ENCODE data around the gene STAB1.

DNA sequence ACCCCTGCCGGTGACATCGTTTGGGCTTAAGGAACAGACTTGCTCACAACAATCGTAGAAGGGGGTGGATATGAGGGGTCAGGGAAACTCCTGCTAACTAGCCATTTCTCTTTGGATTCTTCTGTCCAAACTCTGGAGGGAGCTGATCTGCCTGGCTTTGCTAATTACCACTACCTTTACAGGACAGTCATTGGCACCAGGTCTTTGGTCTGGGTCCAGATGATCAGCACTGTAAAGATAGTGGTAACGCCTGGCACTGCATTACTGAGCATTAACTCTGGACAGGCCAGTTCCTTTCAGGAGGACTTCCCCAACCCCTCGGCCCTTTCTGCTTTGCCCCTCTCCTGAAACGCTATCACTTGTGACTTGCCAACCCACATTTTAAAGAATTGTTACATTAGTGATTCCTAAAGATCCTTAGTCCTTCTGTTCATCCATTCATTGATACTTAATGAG is 42.1 kb downstream of the STAB1 start:
- TF ChIP-seq SIRT6 (IDR thresholded peaks at IDR 0.05; ENCODE audit: low read length) (no peak), MAFK (IDR thresholded peaks at IDR 0.05; ENCODE audit: low read depth, low read length) (no peak), EGR1 (IDR thresholded peaks at IDR 0.05; ENCODE audit: borderline replicate concordance, low read depth, low read length) (no peak), POLR2AphosphoS5 (IDR thresholded peaks at IDR 0.05; ENCODE audit: low read depth, low read length) (no peak), BCL11A (IDR thresholded peaks at IDR 0.05; ENCODE audit: low read depth in 2 of 2, low read length in 2 of 2) (no peak), RFX5 (IDR thresholded peaks at IDR 0.05; ENCODE audit: borderline replicate concordance, low read depth, low read length) (no peak), HDAC2 (IDR thresholded peaks at IDR 0.05; ENCODE audit: borderline replicate concordance in 1 of 2, low read depth in 2 of 2, low read length in 2 of 2) (no peak), POLR2A (IDR thresholded peaks at IDR 0.05; ENCODE audit: control extremely low read depth in 1 of 2, low read depth in 2 of 2, low read length in 2 of 2) (no peak), TCF12 (IDR thresholded peaks at IDR 0.05; ENCODE audit: low read depth, low read length) (no peak), TAF7 (optimal IDR thresholded peaks at IDR 0.05; ENCODE audit: borderline replicate concordance, low read depth, low read length) (no peak)
- TF ChIP-seq, protein P1, sequence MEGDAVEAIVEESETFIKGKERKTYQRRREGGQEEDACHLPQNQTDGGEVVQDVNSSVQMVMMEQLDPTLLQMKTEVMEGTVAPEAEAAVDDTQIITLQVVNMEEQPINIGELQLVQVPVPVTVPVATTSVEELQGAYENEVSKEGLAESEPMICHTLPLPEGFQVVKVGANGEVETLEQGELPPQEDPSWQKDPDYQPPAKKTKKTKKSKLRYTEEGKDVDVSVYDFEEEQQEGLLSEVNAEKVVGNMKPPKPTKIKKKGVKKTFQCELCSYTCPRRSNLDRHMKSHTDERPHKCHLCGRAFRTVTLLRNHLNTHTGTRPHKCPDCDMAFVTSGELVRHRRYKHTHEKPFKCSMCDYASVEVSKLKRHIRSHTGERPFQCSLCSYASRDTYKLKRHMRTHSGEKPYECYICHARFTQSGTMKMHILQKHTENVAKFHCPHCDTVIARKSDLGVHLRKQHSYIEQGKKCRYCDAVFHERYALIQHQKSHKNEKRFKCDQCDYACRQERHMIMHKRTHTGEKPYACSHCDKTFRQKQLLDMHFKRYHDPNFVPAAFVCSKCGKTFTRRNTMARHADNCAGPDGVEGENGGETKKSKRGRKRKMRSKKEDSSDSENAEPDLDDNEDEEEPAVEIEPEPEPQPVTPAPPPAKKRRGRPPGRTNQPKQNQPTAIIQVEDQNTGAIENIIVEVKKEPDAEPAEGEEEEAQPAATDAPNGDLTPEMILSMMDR (IDR thresholded peaks at IDR 0.05; ENCODE audit: control extremely low read depth in 1 of 3, insufficient read depth in 1 of 3, low read depth in 1 of 3, low read length in 3 of 3), result no peak
- TF ChIP-seq, protein P2, sequence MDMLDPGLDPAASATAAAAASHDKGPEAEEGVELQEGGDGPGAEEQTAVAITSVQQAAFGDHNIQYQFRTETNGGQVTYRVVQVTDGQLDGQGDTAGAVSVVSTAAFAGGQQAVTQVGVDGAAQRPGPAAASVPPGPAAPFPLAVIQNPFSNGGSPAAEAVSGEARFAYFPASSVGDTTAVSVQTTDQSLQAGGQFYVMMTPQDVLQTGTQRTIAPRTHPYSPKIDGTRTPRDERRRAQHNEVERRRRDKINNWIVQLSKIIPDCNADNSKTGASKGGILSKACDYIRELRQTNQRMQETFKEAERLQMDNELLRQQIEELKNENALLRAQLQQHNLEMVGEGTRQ (IDR thresholded peaks at IDR 0.05; ENCODE audit: low read length), result no peak
